Coronary artery (tissue), 2 donors: ENCODE measurements around the gene TM4SF20.
"Not testable (repeated sequence)": the region's sequence is repeated elsewhere in the genome, so short reads cannot be mapped to it uniquely, and the experiment has no call there.

ENCODE experiments used
- DNase-seq: peaks from one replicate; pipeline ENCODE4 v3.0.0-alpha.2; 2017; ENCODE audit warnings: low spot score
- H3K27ac ChIP-seq, 2 donors: fragments of 200-600 bp; sonication (generic); one replicate each; pipeline ENCODE4 v1.5.1; 2016 to 2019
- H3K4me3 ChIP-seq: fragments of 200-600 bp; sonication (generic); 2 replicates; pipeline ENCODE4 v1.5.1; 2016; ENCODE audit warnings: mild to moderate bottlenecking, moderate library complexity
- CTCF ChIP-seq: fragments of 200-600 bp; sonication (generic); IDR thresholded peaks from one replicate; pipeline ENCODE4 v1.5.1; 2019; ENCODE audit warnings: antibody characterized with exemption

The TM4SF20 gene

GRCh38 chr2:227373389-227373788, 5.7 kb downstream of the TM4SF20 start:
- H3K27ac ChIP-seq: no peak overlapping the region
- DNase-seq: no peak
- H3K4me3 ChIP-seq: no peak overlapping the region
- no peak for TF ChIP-seq CTCF

GRCh38 chr2:227370791-227371312, 8.3 kb downstream of the TM4SF20 start:
- no peak for DNase-seq
- no peak for TF ChIP-seq CTCF
- peak overlapping the region in 1 of 2 donors; percentile 70 for H3K27ac ChIP-seq

GRCh38 chr2:227370092-227370491, 9.0 kb downstream of the TM4SF20 start:
- Histone ChIP-seq H3K4me3 (no peak overlapping the region), H3K27ac (peak overlapping the region in 1 of 2 donors; percentile 66)
- DNase-seq: no peak
- no peak for TF ChIP-seq CTCF

More at GRCh38 chr2:227370791-227371312, 8.3 kb downstream of the TM4SF20 start:
- H3K4me3 ChIP-seq: no peak overlapping the region

GRCh38 chr2:227368574-227368973, 10.5 kb downstream of the TM4SF20 start:
- Histone ChIP-seq H3K4me3 (no peak overlapping the region), H3K27ac (peak overlapping the region in 1 of 2 donors; percentile 40)
- no peak for TF ChIP-seq CTCF
- no peak for DNase-seq

GRCh38 chr2:227367427-227367795, 11.7 kb downstream of the TM4SF20 start:
- H3K27ac ChIP-seq: peak overlapping the region; percentile 75 to 92
- no peak overlapping the region for H3K4me3 ChIP-seq
- no peak for DNase-seq
- TF ChIP-seq CTCF: no peak

- DNase-seq: peak; percentile 78
- Histone ChIP-seq H3K27ac (peak overlapping the region; percentile 75 to 92), H3K4me3 (peak overlapping the region; percentile 49)
- TF ChIP-seq CTCF: no peak
These were observed 12.2 kb downstream of the TM4SF20 start for GRCh38 chr2:227366769-227367426.

GRCh38 chr2:227365833-227366232, 13.3 kb downstream of the TM4SF20 start:
- no peak for TF ChIP-seq CTCF
- H3K4me3 ChIP-seq: no peak overlapping the region
- DNase-seq: no peak
- peak overlapping the region in 1 of 2 donors; percentile 92 for H3K27ac ChIP-seq

GRCh38 chr2:227364585-227365263, 14.4 kb downstream of the TM4SF20 start:
- not testable (repeated sequence) for DNase-seq, H3K4me3 ChIP-seq
- H3K27ac ChIP-seq: peak overlapping the region; percentile 35 to 62
